Activated naive CD4-positive, alpha-beta T cell treated with anti-CD3 and anti-CD28 coated beads, Interleukin-2, amount 10 ng/mL, durations not matched to agents 7 days and 5 days (primary cell): Measurements from ENCODE around the gene TMEM200A.

Source experiments
- CTCF ChIA-PET: fragments of 350-600 bp; sonication (Branson Sonifier 250); formaldehyde crosslinking; loops from one replicate; lab custom pipeline; 2021; ENCODE audit warnings: antibody characterized with exemption; lab: Charles Lee
- DNase-seq: peaks from one replicate; pipeline ENCODE4 v3.0.0-alpha.2; 2020
- H3K27ac Mint-ChIP-seq: one replicate; pipeline ENCODE4 v1.8.0; 2021; ENCODE audit warnings: mild to moderate bottlenecking, moderate library complexity, mixed read lengths
- H3K27me3 Mint-ChIP-seq: one replicate; pipeline ENCODE4 v1.8.0; 2021; ENCODE audit warnings: mild to moderate bottlenecking, mixed read lengths
- H3K36me3 Mint-ChIP-seq: one replicate; pipeline ENCODE4 v1.8.0; 2021; ENCODE audit warnings: mixed read lengths
- H3K4me1 Mint-ChIP-seq: one replicate; pipeline ENCODE4 v1.8.0; 2021; ENCODE audit warnings: mixed read lengths
- H3K4me3 Mint-ChIP-seq: one replicate; pipeline ENCODE4 v1.8.0; 2021; ENCODE audit warnings: mild to moderate bottlenecking, moderate library complexity, mixed read lengths
- H3K9me3 Mint-ChIP-seq: one replicate; pipeline ENCODE4 v1.8.0; 2021; ENCODE audit warnings: mixed read lengths

Gene TMEM200A

DNA sequence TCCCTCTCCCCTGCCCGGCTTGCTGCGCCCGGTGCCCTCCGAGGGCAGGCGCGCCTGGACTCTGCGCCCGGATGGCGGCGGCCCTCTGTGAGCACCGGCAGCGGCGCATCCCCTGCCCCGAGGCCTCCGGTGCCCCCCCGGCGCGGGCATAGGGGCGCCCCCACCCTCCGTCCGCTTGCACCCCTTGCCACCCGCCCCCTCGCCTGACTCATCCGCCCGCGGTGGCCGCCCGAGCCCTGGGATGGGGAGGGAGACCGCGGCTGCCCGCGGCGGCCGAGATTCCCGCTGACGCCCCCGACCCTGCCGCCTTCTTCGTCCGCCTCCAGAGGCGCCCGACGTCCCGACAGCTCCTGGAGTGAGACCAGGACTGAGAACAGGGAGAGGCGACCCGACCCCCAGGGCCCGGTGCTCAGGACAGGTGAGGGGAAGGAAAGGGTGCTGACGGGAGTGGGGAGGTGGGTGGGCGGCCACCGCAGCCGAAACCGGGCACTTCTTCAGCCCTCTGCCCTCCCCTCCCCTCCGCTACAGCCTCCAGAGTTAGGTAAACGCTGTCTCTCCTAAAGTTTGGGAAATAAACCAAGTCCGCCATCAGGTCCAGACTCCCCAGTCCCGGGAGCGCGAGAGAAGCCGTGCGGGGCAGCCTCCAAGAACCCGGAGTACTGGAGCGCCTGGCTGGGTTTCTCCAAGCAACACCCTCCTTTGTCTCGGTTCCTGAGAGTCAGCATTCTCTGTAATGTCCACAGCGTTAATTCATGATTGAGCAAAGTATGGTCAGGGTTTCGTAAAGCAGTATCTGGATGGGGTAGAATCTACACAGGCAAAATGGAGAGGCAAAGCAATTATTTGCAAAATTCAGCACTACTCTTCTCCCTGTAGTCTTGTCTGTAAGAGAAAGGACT, 539 bp downstream of the TMEM200A start:
- peaks cover 53% of the 10 kb centered on the region for H3K27me3 Mint-ChIP-seq
- CTCF ChIA-PET: interaction anchor here (1.0 to 1.6 kb wide), 6 partner anchors 9 to 750 kb away, joined by 3 to 9 read pairs (median 3); no protein-coding TSS in a partner anchor
- H3K9me3 Mint-ChIP-seq: no peaks in the 10 kb centered on the region
- peaks cover 20% of the 10 kb centered on the region for H3K4me1 Mint-ChIP-seq
- DNase-seq: peak; percentile 49
- no peak overlapping the region for H3K27ac Mint-ChIP-seq
- H3K4me3 Mint-ChIP-seq: peak overlapping the region; percentile 74
- no peaks in the 10 kb centered on the region for H3K36me3 Mint-ChIP-seq

- Mint-ChIP-seq H3K27ac (no peak overlapping the region), H3K4me3 (no peak overlapping the region), H3K9me3 (no peaks in the 10 kb centered on the region), H3K27me3 (peaks cover 53% of the 10 kb centered on the region), H3K36me3 (no peaks in the 10 kb centered on the region), H3K4me1 (peaks cover 20% of the 10 kb centered on the region)
- no peak for DNase-seq
- CTCF ChIA-PET: interaction anchor here (1.1 to 1.5 kb wide), 3 partner anchors 14 to 330 kb away, joined by 4 to 6 read pairs (median 6); no protein-coding TSS in a partner anchor
Measured at GRCh38 chr6:130367767-130368166, 1.9 kb downstream of the TMEM200A start.

GRCh38 chr6:130368576-130368975, 2.8 kb downstream of the TMEM200A start:
- Mint-ChIP-seq H3K4me3 (no peak overlapping the region), H3K27me3 (peaks cover 53% of the 10 kb centered on the region)

GRCh38 chr6:130369831-130370230, 4.0 kb downstream of the TMEM200A start:
- CTCF ChIA-PET: no interaction called here
- H3K4me3 Mint-ChIP-seq: no peak overlapping the region
- H3K27me3 Mint-ChIP-seq: peaks cover 49% of the 10 kb centered on the region
- DNase-seq: no peak
- H3K27ac Mint-ChIP-seq: no peak overlapping the region
- peaks cover 14% of the 10 kb centered on the region for H3K4me1 Mint-ChIP-seq
- no peaks in the 10 kb centered on the region for H3K36me3 Mint-ChIP-seq
- H3K9me3 Mint-ChIP-seq: no peaks in the 10 kb centered on the region

More at GRCh38 chr6:130368576-130368975, 2.8 kb downstream of the TMEM200A start:
- no peak for DNase-seq
- CTCF ChIA-PET: interaction anchor here (1.1 to 1.5 kb wide), 3 partner anchors 13 to 330 kb away, joined by 4 to 6 read pairs (median 6); no protein-coding TSS in a partner anchor
- peaks cover 20% of the 10 kb centered on the region for H3K4me1 Mint-ChIP-seq
- H3K9me3 Mint-ChIP-seq: no peaks in the 10 kb centered on the region
- no peaks in the 10 kb centered on the region for H3K36me3 Mint-ChIP-seq
- no peak overlapping the region for H3K27ac Mint-ChIP-seq

GRCh38 chr6:130371921-130372420, 6.2 kb downstream of the TMEM200A start:
- peaks cover 29% of the 10 kb centered on the region for H3K27me3 Mint-ChIP-seq
- H3K36me3 Mint-ChIP-seq: no peaks in the 10 kb centered on the region
- no peak for DNase-seq
- no peak overlapping the region for H3K27ac Mint-ChIP-seq
- CTCF ChIA-PET: interaction anchor here (0.8 kb wide), 1 partner anchor 11 kb away, joined by 3 read pairs; no protein-coding TSS in a partner anchor
- H3K9me3 Mint-ChIP-seq: no peaks in the 10 kb centered on the region
- H3K4me1 Mint-ChIP-seq: peaks cover 6% of the 10 kb centered on the region
- no peak overlapping the region for H3K4me3 Mint-ChIP-seq

GRCh38 chr6:130372786-130373185, 7.0 kb downstream of the TMEM200A start:
- CTCF ChIA-PET: interaction anchor here (1.2 kb wide), 1 partner anchor 326 kb away, joined by 4 read pairs; no protein-coding TSS in a partner anchor
- Mint-ChIP-seq H3K27me3 (peaks cover 26% of the 10 kb centered on the region), H3K36me3 (no peaks in the 10 kb centered on the region), H3K4me1 (peaks cover 4% of the 10 kb centered on the region), H3K27ac (no peak overlapping the region), H3K9me3 (no peaks in the 10 kb centered on the region), H3K4me3 (no peak overlapping the region)
- DNase-seq: no peak

- H3K9me3 Mint-ChIP-seq: no peaks in the 10 kb centered on the region
- peaks cover 17% of the 10 kb centered on the region for H3K27me3 Mint-ChIP-seq
- DNase-seq: no peak
- H3K36me3 Mint-ChIP-seq: no peaks in the 10 kb centered on the region
- H3K4me1 Mint-ChIP-seq: no peaks in the 10 kb centered on the region
- CTCF ChIA-PET: interaction anchor here (1.2 kb wide), 1 partner anchor 324 kb away, joined by 4 read pairs; no protein-coding TSS in a partner anchor
- no peak overlapping the region for H3K27ac Mint-ChIP-seq
- no peak overlapping the region for H3K4me3 Mint-ChIP-seq
Measured at GRCh38 chr6:130373992-130374391, 8.2 kb downstream of the TMEM200A start.

DNA sequence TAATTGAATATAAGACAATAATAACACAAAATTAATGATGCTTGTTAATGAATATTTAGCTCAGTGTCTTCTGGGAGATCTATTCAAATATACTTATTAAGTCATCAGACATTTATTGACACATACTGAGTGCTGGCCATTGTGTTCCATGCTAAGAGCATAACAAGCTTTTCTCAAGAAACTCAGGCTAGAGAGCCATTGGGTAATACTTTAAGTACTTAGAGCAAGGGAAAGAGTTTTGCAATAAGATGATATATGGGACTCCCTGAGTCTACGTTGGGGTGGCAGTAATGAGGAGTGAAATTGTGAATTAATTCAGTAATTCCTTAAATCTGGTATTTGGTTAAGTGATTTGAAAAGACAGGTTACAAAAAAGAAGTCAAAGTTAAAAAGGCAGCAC, 11.1 kb downstream of the TMEM200A start:
- Mint-ChIP-seq H3K36me3 (peaks cover 2% of the 10 kb centered on the region), H3K4me3 (no peak overlapping the region), H3K27ac (no peak overlapping the region), H3K4me1 (peaks cover 12% of the 10 kb centered on the region), H3K9me3 (no peaks in the 10 kb centered on the region), H3K27me3 (peaks cover 4% of the 10 kb centered on the region)
- CTCF ChIA-PET: interaction anchor here (0.7 kb wide), 1 partner anchor 321 kb away, joined by 3 read pairs; no protein-coding TSS in a partner anchor
- DNase-seq: no peak

DNA sequence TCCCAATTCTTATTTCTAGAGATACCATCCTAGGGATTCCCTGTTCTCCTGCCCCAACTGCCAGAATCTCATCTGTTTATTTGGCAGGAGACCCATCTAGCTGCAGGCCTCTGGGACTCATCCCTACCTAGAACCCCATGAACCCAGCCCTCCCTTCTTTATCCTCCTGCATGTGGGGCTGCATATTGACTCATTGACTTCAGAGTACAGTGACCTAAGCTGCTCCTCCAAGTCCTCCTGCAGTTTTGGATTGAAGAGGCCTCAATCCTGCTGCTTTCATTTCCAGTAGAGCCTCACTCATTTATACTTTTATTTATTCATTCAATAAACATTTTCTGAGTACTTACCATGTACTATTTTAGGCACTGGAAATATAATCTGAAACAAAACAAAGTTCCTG, 11.6 kb downstream of the TMEM200A start:
- Mint-ChIP-seq H3K4me1 (peaks cover 16% of the 10 kb centered on the region), H3K9me3 (no peaks in the 10 kb centered on the region), H3K36me3 (peaks cover 2% of the 10 kb centered on the region), H3K27me3 (peaks cover 4% of the 10 kb centered on the region), H3K27ac (no peak overlapping the region), H3K4me3 (no peak overlapping the region)
- CTCF ChIA-PET: no interaction called here
- DNase-seq: no peak

DNA sequence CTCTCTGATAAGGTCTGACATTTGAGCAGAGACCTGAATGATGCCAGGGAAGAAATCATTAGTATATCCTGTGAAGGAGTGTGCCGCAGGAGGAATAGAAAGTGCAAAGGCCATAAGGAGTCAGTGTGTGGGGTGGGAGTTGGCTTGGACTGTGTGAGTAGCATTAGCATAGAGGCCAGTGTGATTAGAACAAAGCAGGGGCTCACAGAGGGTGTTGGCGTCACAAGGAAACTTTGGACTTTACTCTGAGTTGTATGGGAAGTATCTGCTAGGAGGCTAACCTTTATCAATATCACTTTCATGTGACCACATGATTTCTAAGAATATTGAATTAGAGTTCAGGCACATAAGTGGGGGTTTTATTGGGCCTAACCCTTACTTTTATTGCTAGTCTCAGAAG, 12.1 kb downstream of the TMEM200A start:
- CTCF ChIA-PET: no interaction called here
- Mint-ChIP-seq H3K4me3 (no peak overlapping the region), H3K27me3 (peaks cover 4% of the 10 kb centered on the region), H3K9me3 (no peaks in the 10 kb centered on the region), H3K4me1 (peaks cover 22% of the 10 kb centered on the region), H3K36me3 (peaks cover 2% of the 10 kb centered on the region), H3K27ac (no peak overlapping the region)
- DNase-seq: no peak

DNA sequence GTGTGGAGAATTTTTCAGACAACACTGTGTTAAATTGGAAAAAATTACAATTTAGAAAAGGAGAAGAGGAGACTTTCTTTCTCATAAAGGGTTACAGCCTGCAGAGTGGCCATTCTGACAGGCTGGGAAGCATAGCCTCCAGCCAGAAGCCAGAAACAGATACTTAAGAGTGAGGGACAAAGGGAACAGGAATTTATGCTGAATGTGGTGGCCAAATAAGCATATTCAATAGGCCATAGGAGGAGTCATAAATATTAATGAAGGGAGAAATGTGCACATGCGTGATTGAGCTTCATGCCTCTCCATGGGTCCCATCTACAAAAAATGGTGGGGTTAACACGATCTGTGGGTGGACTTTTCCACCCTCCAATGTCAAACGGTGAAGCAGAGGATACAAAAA, 13.4 kb downstream of the TMEM200A start:
- Mint-ChIP-seq H3K4me1 (peaks cover 22% of the 10 kb centered on the region), H3K36me3 (peaks cover 2% of the 10 kb centered on the region), H3K9me3 (no peaks in the 10 kb centered on the region), H3K4me3 (no peak overlapping the region), H3K27me3 (peaks cover 2% of the 10 kb centered on the region), H3K27ac (no peak overlapping the region)
- no peak for DNase-seq
- CTCF ChIA-PET: no interaction called here

GRCh38 chr6:130381012-130381411, 15.2 kb downstream of the TMEM200A start:
- DNase-seq: no peak
- peaks cover 2% of the 10 kb centered on the region for H3K36me3 Mint-ChIP-seq
- H3K27ac Mint-ChIP-seq: peak overlapping the region; percentile 51
- peaks cover 22% of the 10 kb centered on the region for H3K4me1 Mint-ChIP-seq
- H3K4me3 Mint-ChIP-seq: no peak overlapping the region
- H3K27me3 Mint-ChIP-seq: no peaks in the 10 kb centered on the region
- no peaks in the 10 kb centered on the region for H3K9me3 Mint-ChIP-seq
- CTCF ChIA-PET: interaction anchor here (1.0 to 1.7 kb wide), 4 partner anchors 9 to 407 kb away, joined by 3 to 7 read pairs (median 6); no protein-coding TSS in a partner anchor

GRCh38 chr6:130381459-130382380, 15.9 kb downstream of the TMEM200A start:
- Mint-ChIP-seq H3K4me1 (peaks cover 22% of the 10 kb centered on the region), H3K27ac (peak overlapping the region; percentile 51), H3K36me3 (peaks cover 2% of the 10 kb centered on the region), H3K9me3 (no peaks in the 10 kb centered on the region), H3K27me3 (no peaks in the 10 kb centered on the region), H3K4me3 (no peak overlapping the region)
- peak; percentile 62 for DNase-seq
- CTCF ChIA-PET: interaction anchor here (0.7 to 1.7 kb wide), 12 partner anchors 9 to 407 kb away, joined by 3 to 7 read pairs (median 4); no protein-coding TSS in a partner anchor
